ENCODE measurements around the gene VPS33B.
"Not testable (repeated sequence)": the region's sequence is repeated elsewhere in the genome, so short reads cannot be mapped to it uniquely, and the experiment has no call there.

The VPS33B gene

GRCh38 chr15:91031796-91032195 lies 9.4 kb upstream of the VPS33B start:
- no peak for DNase-seq

DNA sequence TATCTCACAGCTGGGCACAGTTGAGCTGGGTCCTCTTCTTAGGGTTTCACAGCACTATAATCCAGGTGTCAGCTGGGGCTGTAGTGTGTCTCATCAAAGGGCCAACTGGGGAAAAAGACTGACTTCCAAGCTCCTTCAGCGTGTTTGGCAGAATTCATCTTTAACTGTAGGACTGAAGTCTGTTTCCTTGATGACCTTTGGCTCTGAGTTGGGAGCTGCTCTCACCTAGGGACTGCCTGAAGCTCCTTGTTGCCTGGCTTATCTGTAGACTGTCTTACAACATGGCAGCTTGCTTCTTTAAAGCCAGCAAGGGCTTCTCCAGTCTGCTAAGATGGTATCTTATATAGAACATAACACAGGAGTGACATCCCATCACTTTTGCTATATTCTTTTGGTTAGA lies 5.3 kb upstream of the VPS33B start:
- DNase-seq: no peak

DNA sequence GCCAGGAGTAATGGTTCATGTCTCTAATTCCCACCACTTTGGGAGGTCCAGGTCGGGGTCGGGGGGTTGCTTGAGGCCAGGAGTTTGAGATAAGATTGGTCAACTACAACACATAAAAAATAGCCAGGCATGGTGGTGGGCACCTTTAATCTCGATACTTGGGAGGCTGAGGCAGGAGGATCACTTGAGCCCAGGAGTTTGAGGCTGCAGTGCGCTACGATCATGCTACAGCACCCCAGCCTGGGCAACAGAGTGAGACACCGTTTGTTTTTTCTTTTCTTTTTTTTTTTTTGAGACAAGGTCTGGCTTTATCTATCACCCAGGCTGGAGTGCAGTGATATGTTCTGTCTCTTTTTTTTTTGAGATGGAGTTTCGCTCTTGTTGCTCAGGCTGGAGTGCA lies 1.3 kb upstream of the VPS33B start:
- no peak for DNase-seq

DNA sequence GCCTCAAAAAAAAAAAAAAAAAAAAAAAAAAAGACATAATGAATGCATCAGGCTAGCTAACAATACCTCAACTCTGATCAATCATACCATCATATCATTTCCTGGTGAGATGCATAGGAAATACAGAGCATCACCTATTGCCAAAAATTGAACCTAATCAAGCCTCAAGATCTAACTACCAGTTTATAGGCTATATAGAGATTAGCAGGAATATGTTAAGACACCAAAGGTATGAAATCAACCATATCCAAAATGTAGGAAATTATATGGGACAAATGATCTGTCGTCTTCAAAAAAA lies 387 bp upstream of the VPS33B start:
- no peak for DNase-seq

DNA sequence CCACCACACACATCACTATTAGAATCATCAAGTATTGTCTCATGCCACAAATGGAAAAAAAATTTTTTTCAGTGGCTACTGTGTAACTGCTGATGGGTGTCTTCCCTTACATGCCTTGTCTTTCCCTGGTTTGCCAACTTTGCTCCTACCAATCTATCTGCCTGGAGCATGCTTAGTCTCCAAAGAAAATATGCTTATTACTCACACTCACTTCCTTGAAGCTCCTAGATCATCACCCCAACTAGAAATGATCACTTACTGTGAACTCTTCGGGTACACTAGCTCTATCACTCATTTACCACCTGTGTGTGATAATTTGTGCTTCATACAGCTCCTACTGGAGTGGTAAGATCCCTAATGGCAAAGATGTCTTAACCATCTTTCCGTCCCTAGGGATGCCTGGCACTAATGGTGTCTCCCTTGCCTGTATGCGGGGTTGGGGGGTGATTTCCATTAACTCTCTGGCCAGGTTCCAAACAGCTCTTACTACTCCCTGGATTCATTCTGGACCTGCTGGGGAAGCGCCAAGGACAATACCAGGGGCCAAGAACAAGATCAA lies 799 bp downstream of the VPS33B start:
- no peak for DNase-seq

GRCh38 chr15:91018158-91018557 lies 4.2 kb downstream of the VPS33B start:
- DNase-seq: no peak

GRCh38 chr15:91017716-91018115 lies 4.7 kb downstream of the VPS33B start:
- no peak for DNase-seq

DNA sequence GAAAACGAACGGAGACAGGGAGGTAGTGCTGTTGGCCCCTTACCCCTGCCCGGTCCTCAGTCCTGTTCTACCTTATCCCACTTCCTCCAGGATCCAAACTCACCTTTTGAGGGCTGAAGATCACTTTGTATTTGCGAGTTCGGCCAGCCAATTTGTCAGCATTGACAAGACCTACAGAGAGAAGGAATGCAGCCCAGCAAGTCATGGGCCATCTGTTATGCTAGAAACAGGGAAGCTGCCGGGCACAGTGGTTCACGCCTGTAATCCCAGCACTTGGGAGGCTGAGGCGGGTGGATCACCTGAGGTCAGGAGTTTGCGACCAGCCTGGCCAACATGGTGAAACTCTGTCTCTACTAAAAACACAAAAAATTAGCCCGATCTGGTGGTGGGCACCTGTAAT lies 8.7 kb downstream of the VPS33B start:
- DNase-seq: not testable (repeated sequence)

DNA sequence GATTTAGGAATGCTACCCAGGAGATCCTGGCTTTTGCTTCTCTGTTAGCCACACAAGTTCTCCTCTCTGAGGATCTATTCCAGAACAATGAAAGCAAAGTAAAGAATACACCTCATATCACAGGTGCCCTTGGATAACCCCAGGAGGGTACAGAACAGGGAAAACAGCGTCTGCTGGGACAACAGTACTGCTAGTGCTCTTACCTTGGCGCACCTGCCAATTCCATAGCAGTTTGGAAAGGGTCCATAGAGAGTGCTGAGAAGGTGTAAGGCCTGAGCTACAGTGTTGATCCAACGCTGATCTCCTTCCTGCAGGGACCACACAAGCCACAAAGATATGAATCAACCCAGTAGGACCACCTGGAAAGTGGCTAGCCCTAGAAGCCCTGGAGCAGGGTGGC lies 15.1 kb downstream of the VPS33B start:
- DNase-seq: no peak

DNA sequence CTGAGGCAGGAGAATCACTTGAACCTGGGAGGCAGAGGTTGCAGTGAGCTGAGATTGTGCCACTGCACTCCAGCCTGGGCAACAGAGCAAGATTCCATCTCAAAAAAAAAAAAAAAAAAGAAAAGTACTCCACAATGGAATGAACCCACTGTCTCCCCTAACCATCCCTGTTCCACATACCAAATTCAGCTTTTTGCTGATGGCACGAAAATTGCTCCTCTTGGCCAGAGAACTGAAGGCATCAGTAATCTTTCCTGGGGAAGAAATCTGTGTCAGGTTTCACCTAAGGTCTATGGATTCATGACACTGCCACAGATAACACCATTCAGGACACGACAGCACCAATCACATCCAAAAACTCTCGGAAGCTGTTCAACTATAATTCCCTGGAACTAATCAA lies 21.2 kb downstream of the VPS33B start:
- no peak for DNase-seq

DNA sequence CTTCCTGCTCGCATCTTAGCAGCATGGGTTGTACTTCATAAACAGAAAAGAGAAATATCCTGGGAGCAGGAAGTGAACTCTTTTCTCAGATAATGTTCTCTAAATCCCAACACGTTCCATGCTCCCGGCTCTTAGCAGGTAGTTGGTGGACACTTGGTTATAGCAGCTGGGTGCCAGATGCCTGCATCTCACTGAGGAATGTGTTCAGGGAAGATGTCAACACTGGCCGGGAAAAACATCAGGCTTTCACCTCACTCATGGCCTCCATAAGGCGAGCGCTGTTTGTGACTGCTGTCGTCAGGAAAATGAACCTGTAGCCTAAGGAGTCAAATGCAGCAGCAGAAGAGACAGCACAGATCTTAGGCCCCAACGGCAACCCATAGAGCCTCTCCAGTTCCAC lies 23.7 kb downstream of the VPS33B start:
- DNase-seq: no peak

- peak; percentile 99 for DNase-seq
Observed at GRCh38 chr15:90994417-90995311, 27.7 kb downstream of the VPS33B start, which contains the start of gene PRC1. PRC1 (minus strand) TSS chr15:90994535; CDS start chr15:90994417, 118 bp downstream.

DNA sequence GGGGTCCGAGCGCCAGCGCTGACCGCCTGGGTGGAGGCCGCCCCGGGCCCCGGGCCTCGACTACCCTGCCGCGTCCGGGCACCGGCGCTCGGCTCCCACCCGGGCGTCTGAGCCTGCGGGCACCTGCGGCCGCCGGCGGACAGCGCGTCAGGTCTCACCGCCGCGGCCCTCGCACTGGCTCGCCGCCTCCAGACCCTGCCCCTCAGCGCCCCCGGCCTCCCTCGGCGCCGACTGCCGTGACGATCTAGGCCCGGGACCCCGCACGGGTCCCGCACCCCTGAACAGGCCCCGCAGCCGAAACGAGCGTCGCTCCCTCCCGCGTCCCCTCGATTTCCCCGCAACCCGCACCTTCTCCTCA lies 28.4 kb downstream of the VPS33B start:
- no peak for DNase-seq

DNA sequence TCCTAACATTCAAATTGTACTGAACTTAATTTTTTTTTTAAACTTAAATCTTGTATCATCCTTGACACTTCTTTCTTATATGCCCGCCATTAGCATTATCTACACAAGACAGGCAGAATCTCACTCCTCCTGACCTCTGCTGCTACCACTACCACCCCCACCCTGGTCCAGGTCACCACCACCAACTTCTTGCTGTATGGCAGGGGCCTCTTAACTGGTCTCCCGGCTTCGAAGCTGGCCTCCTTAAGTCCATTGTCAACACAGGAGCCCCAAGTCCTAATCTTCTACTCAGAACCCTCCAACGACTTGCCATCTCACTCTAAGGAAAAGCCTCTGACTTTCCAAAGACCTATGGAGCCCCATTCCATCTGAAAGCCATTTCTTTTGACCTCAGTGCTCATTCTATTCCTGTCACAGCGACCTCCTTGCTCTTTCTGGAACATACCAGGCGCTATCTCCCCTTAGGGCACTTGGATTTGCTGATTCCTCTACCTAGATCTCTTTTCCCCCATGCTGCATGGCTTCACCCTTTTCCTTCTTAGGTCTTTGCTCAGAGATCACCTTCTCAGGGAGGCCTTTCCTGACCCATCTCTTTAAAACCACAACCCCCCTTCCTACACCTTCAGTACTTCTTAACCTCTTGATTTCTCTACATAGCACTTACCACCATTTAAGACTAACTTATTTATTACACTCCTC lies 30.7 kb downstream of the VPS33B start:
- no peak for DNase-seq

DNA sequence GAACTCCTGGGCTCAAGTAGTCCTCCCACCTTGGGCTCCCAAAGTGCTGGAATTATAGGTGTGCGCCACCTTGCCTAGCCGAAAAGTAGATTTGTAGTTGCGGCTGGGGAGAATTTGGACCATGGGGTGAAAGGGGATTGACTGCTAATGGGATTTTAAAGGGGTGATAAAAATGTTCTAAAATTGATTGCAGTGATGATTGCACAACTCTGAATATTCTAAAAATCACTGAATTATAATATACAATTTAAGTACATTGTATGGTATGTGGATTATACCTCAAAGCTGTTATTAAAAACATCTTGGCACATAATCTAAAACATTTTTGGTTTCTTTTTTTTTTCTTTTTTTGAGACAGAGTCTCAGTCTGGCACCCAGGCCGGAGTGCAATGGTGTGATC lies 31.9 kb downstream of the VPS33B start:
- DNase-seq: no peak

- DNase-seq: no peak
Observed at GRCh38 chr15:90989040-90989768, 33.2 kb downstream of the VPS33B start.

DNA sequence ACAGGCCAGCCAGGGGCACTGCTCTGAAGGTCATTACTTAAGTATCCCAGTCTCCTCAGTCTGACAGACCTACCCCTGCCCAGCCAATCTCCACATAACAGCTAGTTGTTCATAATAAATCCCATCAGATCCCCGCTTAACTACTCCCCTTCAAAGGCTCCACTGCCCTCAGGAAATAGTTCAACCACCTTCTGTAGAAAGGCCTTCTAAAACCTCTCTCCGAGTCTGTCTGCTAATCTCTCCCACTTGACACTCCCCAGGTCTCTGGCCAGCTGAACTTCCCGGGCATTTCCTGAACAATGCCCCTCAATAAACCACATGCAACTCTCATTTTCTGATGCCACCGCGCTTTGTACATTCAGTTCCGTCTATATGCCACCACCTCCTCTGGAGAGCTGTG lies 34.1 kb downstream of the VPS33B start:
- DNase-seq: no peak

- no peak for DNase-seq
Observed at GRCh38 chr15:90987561-90988141, 34.7 kb downstream of the VPS33B start.

DNA sequence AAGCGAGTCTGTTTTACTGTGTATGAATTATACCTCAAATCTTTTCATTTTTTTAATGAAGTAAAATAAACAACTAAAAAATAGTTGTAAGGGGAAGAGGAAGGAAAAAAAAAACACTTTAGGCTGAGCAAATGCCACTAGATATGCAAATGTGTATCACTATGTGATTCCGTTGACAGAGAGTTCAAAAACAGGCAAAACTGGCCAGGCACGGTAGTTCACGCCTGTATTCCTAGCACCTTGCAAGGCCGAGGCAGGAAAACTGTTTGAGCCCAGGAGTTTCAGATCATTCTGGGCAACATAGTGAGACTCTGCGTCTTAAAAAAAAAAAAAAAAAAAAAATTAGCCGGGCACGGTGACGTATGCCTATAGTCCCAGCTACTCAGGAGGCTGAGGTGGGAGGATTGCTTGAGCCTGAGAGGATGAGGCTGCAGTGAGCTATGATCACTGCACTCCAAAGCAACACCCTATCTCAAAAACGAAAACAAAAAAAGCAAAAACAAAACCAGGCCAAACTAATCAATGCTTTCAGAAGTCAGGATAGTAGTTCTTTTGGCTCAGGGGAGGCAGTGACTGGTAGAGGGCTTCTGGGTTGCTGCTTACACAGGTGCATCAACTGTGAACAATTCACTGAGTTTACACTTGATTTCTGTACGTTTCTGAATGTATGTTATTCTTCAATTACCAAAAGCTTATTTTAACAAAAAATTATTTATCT lies 35.4 kb downstream of the VPS33B start:
- no peak for DNase-seq

DNA sequence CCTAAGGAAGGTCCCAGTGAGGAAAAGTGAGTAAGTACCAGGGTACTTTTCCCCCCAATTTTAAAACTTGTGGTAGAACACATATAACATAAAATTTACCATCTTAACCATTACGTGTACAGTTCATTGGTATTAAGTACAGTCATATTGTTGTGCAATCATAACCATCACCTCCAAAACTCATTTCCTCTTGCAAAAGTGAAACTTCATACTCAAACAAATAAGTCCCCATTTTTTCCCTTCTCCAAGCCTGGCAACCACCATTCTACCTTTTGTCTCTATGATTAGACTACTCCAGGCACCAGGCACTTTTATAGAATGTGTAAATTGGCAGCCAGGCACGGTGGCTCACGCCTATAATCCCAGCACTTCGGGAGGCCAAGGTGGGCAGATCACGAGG lies 40.3 kb downstream of the VPS33B start:
- no peak for DNase-seq

DNA sequence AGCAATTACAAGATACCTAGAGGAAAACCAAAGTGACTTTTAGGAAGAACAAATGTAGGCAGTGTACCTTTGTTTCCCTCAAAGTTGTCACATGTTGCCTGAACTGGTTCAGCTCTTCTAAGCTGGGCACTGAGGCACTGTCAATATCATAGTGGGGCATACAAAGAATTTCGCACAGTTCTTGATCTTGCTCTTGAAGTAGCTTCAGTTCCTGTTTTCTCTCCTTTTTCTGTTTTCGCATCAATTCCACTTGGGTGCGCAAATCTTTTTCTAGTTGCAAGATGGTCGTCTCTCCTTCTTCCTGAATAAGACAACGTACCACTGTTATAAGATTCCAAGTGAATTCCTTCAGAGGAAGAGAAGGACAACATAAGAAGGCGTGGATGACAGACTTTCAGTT lies 40.7 kb downstream of the VPS33B start:
- DNase-seq: no peak

- DNase-seq: no peak
Observed at GRCh38 chr15:90979582-90979981, 42.8 kb downstream of the VPS33B start.

DNA sequence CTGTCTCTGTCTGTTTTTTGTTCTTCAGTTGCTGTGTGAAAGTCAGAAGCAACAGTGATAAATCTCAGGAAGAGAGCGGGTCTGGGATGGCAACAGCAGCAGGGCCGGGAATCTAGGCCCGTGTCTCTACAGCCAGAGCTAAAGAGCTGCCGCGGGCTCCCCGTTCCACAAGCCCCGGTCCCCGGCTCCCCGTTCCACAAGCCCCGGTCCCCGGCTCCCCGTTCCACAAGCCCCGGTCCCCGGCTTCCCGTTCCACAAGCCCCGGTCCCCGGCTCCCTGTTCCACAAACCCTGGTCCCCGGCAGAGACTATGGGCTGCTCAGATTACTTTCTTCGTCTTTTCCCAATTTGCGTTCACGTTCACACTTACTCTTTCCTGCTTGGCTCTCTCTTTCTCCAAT lies 48.2 kb downstream of the VPS33B start:
- DNase-seq: no peak

Measured in femur (tissue), 1 donor.